PC-3 (cell line): ENCODE results near the gene ADGRL3. TPM values are rescaled to one million over a fixed set of nuclear protein-coding genes. Genes with fewer than 3 reads are reported as not detected.

Source experiments
- ATAC-seq: fragments of 200-7000 bp; cut with Tn5 transposase; 2 replicates; pipeline ENCODE4 v1.9.1; 2020; ENCODE audit warnings: mild to moderate bottlenecking, moderate library complexity
- BruUV-seq: library from RNA; stranded (reverse); fragments of 400-500 nt; replicated peaks from 2 replicates; lab custom pipeline; 2021; lab: Mats Ljungman, UMichigan
- CTCF ChIA-PET: fragments of 300-600 bp; sonication (Branson Sonifier 250); formaldehyde crosslinking; loops from one replicate; lab custom pipeline; 2022; ENCODE audit warnings: antibody characterized with exemption; lab: Charles Lee
- POLR2A ChIA-PET: fragments of 300-600 bp; sonication (Branson Sonifier 250); formaldehyde crosslinking; loops from one replicate; lab custom pipeline; 2022; ENCODE audit warnings: antibody characterized with exemption; ENCODE audit not compliant: unreplicated experiment; lab: Charles Lee
- DNase-seq: peaks from one replicate; pipeline ENCODE4 v3.0.0-alpha.2; 2015
- H2AFZ ChIP-seq: fragments of 300-600 bp; sonication (generic); 2 replicates; pipeline ENCODE4 v1.6.0; 2016; ENCODE audit warnings: antibody characterized with exemption, low read length
- H3F3A ChIP-seq: fragments of 300-600 bp; sonication (generic); one replicate; pipeline ENCODE4 v1.6.0; 2017; ENCODE audit warnings: antibody characterized with exemption, low read length, control low read depth, mild to moderate bottlenecking; ENCODE audit not compliant: unreplicated experiment
- H3K27ac ChIP-seq: fragments of 300-600 bp; sonication (generic); 2 replicates; pipeline ENCODE4 v1.5.1; 2016; ENCODE audit warnings: mild to moderate bottlenecking, low read length
- H3K27me3 ChIP-seq: fragments of 300-600 bp; sonication (generic); 2 replicates; pipeline ENCODE4 v1.6.1; 2016; ENCODE audit warnings: low read length, mixed read lengths
- H3K36me3 ChIP-seq: fragments of 300-600 bp; sonication (generic); 2 replicates; pipeline ENCODE4 v1.6.1; 2016; ENCODE audit warnings: low read depth, mixed run types, low read length, mixed read lengths
- H3K4me1 ChIP-seq: fragments of 300-600 bp; sonication (generic); 2 replicates; pipeline ENCODE4 v1.5.1; 2016; ENCODE audit warnings: low read length; ENCODE audit not compliant: insufficient read depth
- H3K4me2 ChIP-seq: fragments of 300-600 bp; sonication (generic); 2 replicates; pipeline ENCODE4 v1.6.0; 2016; ENCODE audit warnings: low read length
- H3K4me3 ChIP-seq: fragments of 300-600 bp; sonication (generic); 2 replicates; pipeline ENCODE4 v1.5.1; 2016; ENCODE audit warnings: mild to moderate bottlenecking, low read length, mixed read lengths
- H3K79me2 ChIP-seq: fragments of 300-600 bp; sonication (generic); 2 replicates; pipeline ENCODE4 v1.6.1; 2017; ENCODE audit warnings: low read length, mixed read lengths
- H3K9ac ChIP-seq: fragments of 300-600 bp; sonication (generic); 2 replicates; pipeline ENCODE4 v1.6.0; 2016; ENCODE audit warnings: mild to moderate bottlenecking, low read length
- H3K9me2 ChIP-seq: fragments of 300-600 bp; sonication (generic); replicated peaks from 2 replicates; pipeline ENCODE4 v1.6.1; 2016; ENCODE audit warnings: mixed run types, low read length, mixed read lengths
- H3K9me3 ChIP-seq: fragments of 300-600 bp; sonication (generic); 2 replicates; pipeline ENCODE4 v1.6.1; 2016; ENCODE audit warnings: low read length, mixed read lengths
- H4K20me1 ChIP-seq: fragments of 300-600 bp; sonication (generic); 2 replicates; pipeline ENCODE4 v1.6.1; 2016; ENCODE audit warnings: low read length, mixed read lengths
- EZH2 ChIP-seq: fragments of 300-600 bp; sonication (generic); IDR thresholded peaks from one replicate; pipeline ENCODE4 v1.6.1; 2017; ENCODE audit warnings: antibody characterized with exemption, mild to moderate bottlenecking, low read length; ENCODE audit not compliant: unreplicated experiment
- EZH2phosphoT487 ChIP-seq: fragments of 300-600 bp; sonication (generic); IDR thresholded peaks from 2 replicates; pipeline ENCODE4 v1.6.1; 2018; ENCODE audit warnings: mild to moderate bottlenecking, antibody characterized with exemption, low read length, borderline replicate concordance
- intact Hi-C: fragments of 100-400 bp; cut with micrococcal nuclease; formaldehyde crosslinking; loops from 2 replicates; pipeline ENCODE4 v1.9.0; 2023
- total RNA-seq: library from RNA; depleted of rRNA; stranded (reverse); fragments of >200 nt; gene quantifications from 2 replicates; pipeline ENCODE4 v1.2.3, GENCODE V29; 2014
- TF ChIP-seq, protein P1 (sequence below): fragments of 300-600 bp; sonication (generic); conservative IDR thresholded peaks from 2 replicates; pipeline ENCODE4 v1.5.1; 2017; ENCODE audit warnings: antibody characterized with exemption, low read depth, mild to moderate bottlenecking, low read length

ADGRL3 gene
- total RNA-seq, 1 experiment from 2014 or later, result 0.66 TPM

DNA sequence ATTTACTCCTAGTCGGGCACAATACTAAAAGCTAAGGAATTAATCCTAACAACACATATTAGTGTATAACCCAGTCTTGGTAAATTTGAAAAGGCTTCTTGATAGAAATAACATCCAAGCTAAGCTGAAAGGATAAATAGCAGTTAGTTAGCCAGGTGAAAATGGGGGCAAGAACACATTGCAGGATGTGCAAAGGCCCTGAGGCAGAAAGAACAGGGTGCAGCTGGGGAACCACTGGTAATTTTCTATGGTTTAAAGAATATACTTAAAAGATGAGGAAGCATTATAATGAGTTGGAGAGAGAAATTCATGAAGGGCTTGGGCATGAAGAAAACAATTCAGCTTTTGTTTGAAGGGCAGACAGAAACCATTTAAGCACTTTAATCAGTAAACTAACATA, 689.0 kb downstream of the ADGRL3 start:
- no peaks in the 10 kb centered on the region for H3K9me3 ChIP-seq
- DNase-seq (no peak), ATAC-seq (no peak)
- TF ChIP-seq, protein P1, sequence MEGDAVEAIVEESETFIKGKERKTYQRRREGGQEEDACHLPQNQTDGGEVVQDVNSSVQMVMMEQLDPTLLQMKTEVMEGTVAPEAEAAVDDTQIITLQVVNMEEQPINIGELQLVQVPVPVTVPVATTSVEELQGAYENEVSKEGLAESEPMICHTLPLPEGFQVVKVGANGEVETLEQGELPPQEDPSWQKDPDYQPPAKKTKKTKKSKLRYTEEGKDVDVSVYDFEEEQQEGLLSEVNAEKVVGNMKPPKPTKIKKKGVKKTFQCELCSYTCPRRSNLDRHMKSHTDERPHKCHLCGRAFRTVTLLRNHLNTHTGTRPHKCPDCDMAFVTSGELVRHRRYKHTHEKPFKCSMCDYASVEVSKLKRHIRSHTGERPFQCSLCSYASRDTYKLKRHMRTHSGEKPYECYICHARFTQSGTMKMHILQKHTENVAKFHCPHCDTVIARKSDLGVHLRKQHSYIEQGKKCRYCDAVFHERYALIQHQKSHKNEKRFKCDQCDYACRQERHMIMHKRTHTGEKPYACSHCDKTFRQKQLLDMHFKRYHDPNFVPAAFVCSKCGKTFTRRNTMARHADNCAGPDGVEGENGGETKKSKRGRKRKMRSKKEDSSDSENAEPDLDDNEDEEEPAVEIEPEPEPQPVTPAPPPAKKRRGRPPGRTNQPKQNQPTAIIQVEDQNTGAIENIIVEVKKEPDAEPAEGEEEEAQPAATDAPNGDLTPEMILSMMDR, result no peak
- no peak for TF ChIP-seq EZH2
- no peak for TF ChIP-seq EZH2phosphoT487
- no peaks in the 10 kb centered on the region for H4K20me1 ChIP-seq
- no peak overlapping the region for H3K4me3 ChIP-seq
- no peak overlapping the region for H3K9ac ChIP-seq
- H3K9me2 ChIP-seq, result no peaks in the 10 kb centered on the region
- H3F3A ChIP-seq, result no peaks in the 10 kb centered on the region
- BruUV-seq, result no TSS peak
- no peak overlapping the region for H3K4me2 ChIP-seq
- no peak overlapping the region for H3K27ac ChIP-seq
- no peaks in the 10 kb centered on the region for H3K36me3 ChIP-seq
- POLR2A ChIA-PET, result no interaction called here
- H3K27me3 ChIP-seq, result no peaks in the 10 kb centered on the region
- no peak overlapping the region for H2AFZ ChIP-seq
- no peaks in the 10 kb centered on the region for H3K4me1 ChIP-seq
- intact Hi-C loops, result no loop called here
- H3K79me2 ChIP-seq, result no peaks in the 10 kb centered on the region
- CTCF ChIA-PET, result no interaction called here

DNA sequence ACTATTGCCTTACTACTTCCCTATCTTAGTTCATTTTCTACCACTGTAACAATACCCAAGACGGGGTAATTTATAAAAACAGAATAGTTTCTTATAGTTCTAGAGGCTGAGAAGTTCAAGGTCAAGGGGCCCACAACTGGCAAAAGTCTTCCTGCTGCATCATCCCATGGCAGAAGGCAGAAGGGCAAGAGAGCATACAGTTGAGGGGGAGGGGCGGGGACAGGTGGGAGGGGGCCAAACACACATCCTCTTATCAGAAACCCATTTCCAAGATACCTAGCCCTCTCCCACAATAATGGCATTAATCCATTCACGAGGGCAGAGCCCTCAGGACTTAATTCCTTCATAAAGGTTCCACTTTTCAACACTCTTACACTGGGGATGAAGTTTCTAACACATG, 690.2 kb downstream of the ADGRL3 start:
- ChIA-PET CTCF (no interaction called here), POLR2A (no interaction called here)
- Histone ChIP-seq H3K36me3 (no peaks in the 10 kb centered on the region), H4K20me1 (no peaks in the 10 kb centered on the region), H3K9me3 (no peaks in the 10 kb centered on the region), H3K4me3 (no peak overlapping the region), H3K27ac (no peak overlapping the region), H3K79me2 (no peaks in the 10 kb centered on the region), H3K27me3 (no peaks in the 10 kb centered on the region), H3K9me2 (no peaks in the 10 kb centered on the region), H3K9ac (no peak overlapping the region), H3F3A (no peaks in the 10 kb centered on the region), H3K4me1 (no peaks in the 10 kb centered on the region), H3K4me2 (no peak overlapping the region), H2AFZ (no peak overlapping the region)
- TF ChIP-seq, protein P1, result no peak
- TF ChIP-seq EZH2phosphoT487 (no peak), EZH2 (no peak)
- intact Hi-C loops, result no loop called here
- no peak for DNase-seq
- no TSS peak for BruUV-seq
- no peak for ATAC-seq

DNA sequence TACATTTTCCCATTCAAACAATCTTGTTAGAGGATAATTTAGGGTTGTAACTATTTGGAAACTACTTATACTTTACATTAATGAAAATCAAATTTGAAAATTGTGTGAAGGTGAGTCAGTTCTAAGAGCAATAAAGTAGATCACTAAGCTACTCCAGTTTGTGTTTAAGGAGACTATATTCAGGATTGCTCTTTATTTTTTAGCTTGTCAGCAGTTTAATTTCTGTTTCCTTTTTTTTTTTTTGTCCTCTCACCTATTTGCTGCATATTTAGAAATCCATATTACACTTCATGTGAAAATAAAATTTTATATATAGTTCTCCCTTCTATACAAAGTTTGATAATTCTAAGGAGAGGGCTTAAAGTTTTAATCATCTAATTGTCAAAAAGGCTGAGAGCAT, 691.8 kb downstream of the ADGRL3 start:
- no peak overlapping the region for H3K9ac ChIP-seq
- H3K9me3 ChIP-seq, result no peaks in the 10 kb centered on the region
- no peak for ATAC-seq
- H3K4me2 ChIP-seq, result no peak overlapping the region
- ChIA-PET CTCF (interaction anchor here (0.6 kb wide), 1 partner anchor 237 kb away, joined by 4 read pairs; no protein-coding TSS in a partner anchor), POLR2A (no interaction called here)
- BruUV-seq, result no TSS peak
- H3K79me2 ChIP-seq, result no peaks in the 10 kb centered on the region
- H2AFZ ChIP-seq, result no peak overlapping the region
- no peaks in the 10 kb centered on the region for H3K4me1 ChIP-seq
- H4K20me1 ChIP-seq, result no peaks in the 10 kb centered on the region
- intact Hi-C loops, result no loop called here
- no peak for DNase-seq
- H3K9me2 ChIP-seq, result no peaks in the 10 kb centered on the region
- no peaks in the 10 kb centered on the region for H3F3A ChIP-seq
- H3K27ac ChIP-seq, result no peak overlapping the region
- H3K4me3 ChIP-seq, result no peak overlapping the region
- TF ChIP-seq EZH2phosphoT487 (no peak), EZH2 (no peak)
- TF ChIP-seq, protein P1, result no peak
- no peaks in the 10 kb centered on the region for H3K36me3 ChIP-seq
- no peaks in the 10 kb centered on the region for H3K27me3 ChIP-seq
